Testis (tissue), 3 donors: ENCODE results near the gene SCMH1. TPM values are rescaled to one million over a fixed set of nuclear protein-coding genes. Genes with fewer than 3 reads are reported as not detected.

Experiments used
- DNase-seq: peaks from one replicate; pipeline ENCODE4 v3.0.0-alpha.2; 2019
- H3K27ac ChIP-seq, 2 donors: fragments of 200-600 bp; sonication (generic); one replicate each; pipeline ENCODE4 v1.5.1; 2019
- H3K27me3 ChIP-seq: fragments of 200-600 bp; sonication (generic); one replicate; pipeline ENCODE4 v1.5.1; 2019
- H3K36me3 ChIP-seq: fragments of 200-600 bp; sonication (generic); one replicate; pipeline ENCODE4 v1.5.1; 2017; ENCODE audit warnings: low read depth; ENCODE audit errors: missing control alignments
- H3K4me1 ChIP-seq: fragments of 200-600 bp; sonication (generic); one replicate; pipeline ENCODE4 v1.5.1; 2019
- H3K4me3 ChIP-seq, 2 donors: fragments of 200-600 bp; sonication (generic); one replicate each; pipeline ENCODE4 v1.5.1; 2017 to 2019
- H3K9me3 ChIP-seq: fragments of 200-600 bp; sonication (generic); one replicate; pipeline ENCODE4 v1.5.1; 2017
- CTCF ChIP-seq, 3 experiments: fragments of 450-650 bp in 2 of 3; fragments of 200-600 bp in 1 of 3; sonication (generic) in 1 of 3; IDR thresholded peaks; one replicate each; pipeline ENCODE4 v1.5.1; 2016 to 2019; ENCODE audit warnings: antibody characterized with exemption in 3 of 3, mild to moderate bottlenecking in 2 of 3, moderate library complexity in 1 of 3
- POLR2A ChIP-seq: fragments of 450-650 bp; IDR thresholded peaks from one replicate; pipeline ENCODE4 v1.6.1; 2017; ENCODE audit warnings: antibody characterized with exemption, mild to moderate bottlenecking, moderate library complexity
- WGBS, 2 donors: methylation state at CpG; one replicate each; pipeline ENCODE4 v1.1.5; 2018; 5-methylcytosine and 5-hydroxymethylcytosine counted together
- intact Hi-C: fragments of 100-400 bp; cut with DNase I; formaldehyde crosslinking; loops from one replicate; pipeline ENCODE4 v1.15.1; 2023; ENCODE audit warnings: low total_unique reads
- polyA plus RNA-seq: library from polyadenylated mRNA; stranded (reverse); fragments of 350-450 nt; fragmentation: Illumina TruSeq; extraction: RNeasy Lipid Tissue Mini Kit (QIAGEN cat#74804); gene quantifications from one replicate; pipeline ENCODE4 v1.2.3, GENCODE V29; 2014; ENCODE audit warnings: low read depth, low replicate concordance; ENCODE audit not compliant: insufficient read depth
- total RNA-seq, 2 donors: library from RNA; depleted of rRNA; stranded (reverse); fragments of >200 nt; gene quantifications; one replicate each; pipeline ENCODE4 v1.2.3, GENCODE V29; 2016

SCMH1 gene
- total and polyA plus RNA-seq, 3 donors from 2014 or later, result 60.8 to 79.7 (median 79.0) TPM

- no peaks in the 10 kb centered on the region for H3K36me3 ChIP-seq
- WGBS, 2 donors, result 88 to 95% methylated on average over 5 of the region's 5 CpGs
- TF ChIP-seq POLR2A (no peak), CTCF (IDR thresholded peaks at IDR 0.05) (peak in 1 of 3 experiments; percentile 5)
These were observed 204.0 kb downstream of the SCMH1 start for GRCh38 chr1:41038110-41038509.

GRCh38 chr1:41037116-41037903 is 204.8 kb downstream of the SCMH1 start:
- no peak for TF ChIP-seq CTCF (IDR thresholded peaks at IDR 0.05)
- no peak for TF ChIP-seq POLR2A
- WGBS, 2 donors, result 88 to 97% methylated on average over 3 of the region's 3 CpGs
- H3K4me3 ChIP-seq, result no peak overlapping the region
- H3K9me3 ChIP-seq, result no peaks in the 10 kb centered on the region
- no peaks in the 10 kb centered on the region for H3K36me3 ChIP-seq
- no peak overlapping the region for H3K27ac ChIP-seq
- intact Hi-C loops, result no loop called here
- no peak for DNase-seq
- H3K27me3 ChIP-seq, result no peaks in the 10 kb centered on the region
- peaks cover 2% of the 10 kb centered on the region for H3K4me1 ChIP-seq

More at GRCh38 chr1:41038110-41038509, 204.0 kb downstream of the SCMH1 start:
- H3K9me3 ChIP-seq, result no peaks in the 10 kb centered on the region
- no peak overlapping the region for H3K27ac ChIP-seq
- no peak for DNase-seq
- H3K4me1 ChIP-seq, result peaks cover 2% of the 10 kb centered on the region
- no peaks in the 10 kb centered on the region for H3K27me3 ChIP-seq
- H3K4me3 ChIP-seq, result no peak overlapping the region
- intact Hi-C loops, result no loop called here

GRCh38 chr1:41033272-41033671 is 208.8 kb downstream of the SCMH1 start:
- 83 to 97% methylated on average over 3 of the region's 3 CpGs for WGBS, 2 donors
- intact Hi-C loops, result no loop called here
- H3K36me3 ChIP-seq, result no peaks in the 10 kb centered on the region

GRCh38 chr1:41032147-41032546 is 210.0 kb downstream of the SCMH1 start:
- Histone ChIP-seq H3K4me3 (no peak overlapping the region), H3K36me3 (no peaks in the 10 kb centered on the region), H3K4me1 (no peaks in the 10 kb centered on the region), H3K27me3 (no peaks in the 10 kb centered on the region), H3K27ac (no peak overlapping the region), H3K9me3 (no peaks in the 10 kb centered on the region)
- no peak for TF ChIP-seq POLR2A
- no peak for TF ChIP-seq CTCF (IDR thresholded peaks at IDR 0.05)
- 96 to 97% methylated on average over 2 of the region's 2 CpGs for WGBS, 2 donors
- no peak for DNase-seq
- intact Hi-C loops, result no loop called here

More at GRCh38 chr1:41033272-41033671, 208.8 kb downstream of the SCMH1 start:
- no peak for TF ChIP-seq POLR2A
- no peak for TF ChIP-seq CTCF (IDR thresholded peaks at IDR 0.05)
- Histone ChIP-seq H3K9me3 (no peaks in the 10 kb centered on the region), H3K4me3 (no peak overlapping the region), H3K27ac (no peak overlapping the region), H3K4me1 (no peaks in the 10 kb centered on the region), H3K27me3 (no peaks in the 10 kb centered on the region)
- no peak for DNase-seq
